Measurements from ENCODE around the gene UBN2.
"Not testable (repeated sequence)": the region's sequence is repeated elsewhere in the genome, so short reads cannot be mapped to it uniquely, and the experiment has no call there.

The UBN2 gene

DNA sequence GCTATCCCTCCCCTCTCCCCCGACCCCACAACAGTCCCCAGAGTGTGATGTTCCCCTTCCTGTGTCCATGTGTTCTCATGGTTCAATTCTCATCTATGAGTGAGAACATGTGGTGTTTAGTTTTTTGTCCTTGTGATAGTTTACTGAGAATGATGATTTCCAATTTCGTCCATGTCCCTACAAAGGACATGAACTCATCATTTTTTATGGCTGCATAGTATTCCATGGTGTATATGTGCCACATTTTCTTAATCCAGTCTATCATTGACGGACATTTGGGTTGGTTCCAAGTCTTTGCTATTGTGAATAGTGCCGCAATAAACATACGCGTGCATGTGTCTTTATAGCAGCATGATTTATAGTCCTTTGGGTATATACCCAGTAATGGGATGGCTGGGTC, 17.5 kb upstream of the UBN2 start:
- not testable (repeated sequence) for H3K4ac ChIP-seq (ENCODE audit: low read length); H2AK5ac ChIP-seq (ENCODE audit: low read depth, low read length); H3K27me3 ChIP-seq (ENCODE audit: control insufficient read depth in 3 of 3, insufficient read depth in 3 of 3, low read depth in 1 of 3, low read length in 3 of 3); H2BK120ac ChIP-seq (ENCODE audit: low read depth, low read length); H2BK15ac ChIP-seq (ENCODE audit: low read length); H4K8ac ChIP-seq (ENCODE audit: low read depth, low read length); H3K4me3 ChIP-seq (ENCODE audit: low read length in 2 of 2); H3K18ac ChIP-seq (ENCODE audit: low read length); H4K91ac ChIP-seq (ENCODE audit: low read depth, low read length, poor library complexity); H3K79me1 ChIP-seq (ENCODE audit: low read depth, low read length); H3K4me2 ChIP-seq (ENCODE audit: insufficient read depth, low read length, poor library complexity, severe bottlenecking); H3K36me3 ChIP-seq (replicated peaks in 1 of 2; ENCODE audit: control insufficient read depth in 2 of 2, insufficient read depth in 2 of 2, low read length in 2 of 2); DNase-seq (ENCODE audit: low spot score); H2BK5ac ChIP-seq (ENCODE audit: low read length); H3K9ac ChIP-seq (ENCODE audit: low read depth, low read length, poor library complexity); H3K14ac ChIP-seq (ENCODE audit: low read length); H3K23ac ChIP-seq (ENCODE audit: low read depth, low read length, poor library complexity); H3K27ac ChIP-seq (replicated peaks; ENCODE audit: low read length); H2AFZ ChIP-seq (ENCODE audit: low read length); H3K4me1 ChIP-seq (ENCODE audit: control insufficient read depth in 2 of 2, insufficient read depth in 1 of 2, low read depth in 1 of 2, low read length in 2 of 2); H3K9me3 ChIP-seq (replicated peaks in 1 of 2; ENCODE audit: control insufficient read depth in 2 of 2, insufficient read depth in 1 of 2, low read depth in 1 of 2, low read length in 2 of 2); H2BK12ac ChIP-seq (ENCODE audit: low read length)
- no CpG with 5 or more reads among the region's 6 CpGs for WGBS, 2 donors (ENCODE audit: extremely low coverage in 2 of 2, insufficient read length in 2 of 2, insufficient replicate concordance in 1 of 2)

- H4K91ac ChIP-seq (ENCODE audit: low read depth, low read length, poor library complexity), result no peak overlapping the region
- no CpG with 5 or more reads among the region's 1 CpG for WGBS, 2 donors (ENCODE audit: extremely low coverage in 2 of 2, insufficient read length in 2 of 2, insufficient replicate concordance in 1 of 2)
- H3K18ac ChIP-seq (ENCODE audit: low read length), result no peak overlapping the region
Measured at GRCh38 chr7:139218173-139218572, 12.9 kb upstream of the UBN2 start.

GRCh38 chr7:139224219-139224618, 6.8 kb upstream of the UBN2 start:
- H4K91ac ChIP-seq (ENCODE audit: low read depth, low read length, poor library complexity), result no peak overlapping the region
- no peak for DNase-seq (ENCODE audit: low spot score)
- H3K14ac ChIP-seq (ENCODE audit: low read length), result no peak overlapping the region
- H3K4me2 ChIP-seq (ENCODE audit: insufficient read depth, low read length, poor library complexity, severe bottlenecking), result no peak overlapping the region
- no peak overlapping the region for H3K27ac ChIP-seq (replicated peaks; ENCODE audit: low read length)
- H2BK120ac ChIP-seq (ENCODE audit: low read depth, low read length), result no peak overlapping the region
- no peak overlapping the region for H2BK5ac ChIP-seq (ENCODE audit: low read length)
- H4K8ac ChIP-seq (ENCODE audit: low read depth, low read length), result no peak overlapping the region
- no peak overlapping the region for H3K4me3 ChIP-seq (ENCODE audit: low read length in 2 of 2)
- H3K79me1 ChIP-seq (ENCODE audit: low read depth, low read length), result no peaks in the 10 kb centered on the region
- H3K36me3 ChIP-seq (replicated peaks in 1 of 2; ENCODE audit: control insufficient read depth in 2 of 2, insufficient read depth in 2 of 2, low read length in 2 of 2), result no peaks in the 10 kb centered on the region
- no peak overlapping the region for H2BK15ac ChIP-seq (ENCODE audit: low read length)
- no peak overlapping the region for H2AFZ ChIP-seq (ENCODE audit: low read length)
- H3K18ac ChIP-seq (ENCODE audit: low read length), result no peak overlapping the region
- no peak overlapping the region for H3K9ac ChIP-seq (ENCODE audit: low read depth, low read length, poor library complexity)
- no peaks in the 10 kb centered on the region for H3K4me1 ChIP-seq (ENCODE audit: control insufficient read depth in 2 of 2, insufficient read depth in 1 of 2, low read depth in 1 of 2, low read length in 2 of 2)
- H3K27me3 ChIP-seq (ENCODE audit: control insufficient read depth in 3 of 3, insufficient read depth in 3 of 3, low read depth in 1 of 3, low read length in 3 of 3), result no peaks in the 10 kb centered on the region
- no peak overlapping the region for H2AK5ac ChIP-seq (ENCODE audit: low read depth, low read length)
- H3K23ac ChIP-seq (ENCODE audit: low read depth, low read length, poor library complexity), result no peak overlapping the region
- H3K9me3 ChIP-seq (replicated peaks in 1 of 2; ENCODE audit: control insufficient read depth in 2 of 2, insufficient read depth in 1 of 2, low read depth in 1 of 2, low read length in 2 of 2), result peaks cover 0 to 2% of the 10 kb centered on the region in 2 donors
- H3K4ac ChIP-seq (ENCODE audit: low read length), result no peak overlapping the region
- WGBS, 2 donors (ENCODE audit: extremely low coverage in 2 of 2, insufficient read length in 2 of 2, insufficient replicate concordance in 1 of 2), result no CpG with 5 or more reads among the region's 2 CpGs
- no peak overlapping the region for H2BK12ac ChIP-seq (ENCODE audit: low read length)

More at GRCh38 chr7:139218173-139218572, 12.9 kb upstream of the UBN2 start:
- Histone ChIP-seq H2AFZ (ENCODE audit: low read length) (no peak overlapping the region), H3K9me3 (replicated peaks in 1 of 2; ENCODE audit: control insufficient read depth in 2 of 2, insufficient read depth in 1 of 2, low read depth in 1 of 2, low read length in 2 of 2) (no peaks in the 10 kb centered on the region), H2AK5ac (ENCODE audit: low read depth, low read length) (no peak overlapping the region), H3K9ac (ENCODE audit: low read depth, low read length, poor library complexity) (no peak overlapping the region), H3K4ac (ENCODE audit: low read length) (no peak overlapping the region), H2BK5ac (ENCODE audit: low read length) (no peak overlapping the region), H3K4me2 (ENCODE audit: insufficient read depth, low read length, poor library complexity, severe bottlenecking) (no peak overlapping the region), H2BK120ac (ENCODE audit: low read depth, low read length) (no peak overlapping the region), H4K8ac (ENCODE audit: low read depth, low read length) (no peak overlapping the region), H3K23ac (ENCODE audit: low read depth, low read length, poor library complexity) (no peak overlapping the region), H3K36me3 (replicated peaks in 1 of 2; ENCODE audit: control insufficient read depth in 2 of 2, insufficient read depth in 2 of 2, low read length in 2 of 2) (no peaks in the 10 kb centered on the region), H3K4me1 (ENCODE audit: control insufficient read depth in 2 of 2, insufficient read depth in 1 of 2, low read depth in 1 of 2, low read length in 2 of 2) (no peaks in the 10 kb centered on the region), H2BK15ac (ENCODE audit: low read length) (no peak overlapping the region), H2BK12ac (ENCODE audit: low read length) (no peak overlapping the region), H3K79me1 (ENCODE audit: low read depth, low read length) (no peaks in the 10 kb centered on the region), H3K14ac (ENCODE audit: low read length) (no peak overlapping the region), H3K27me3 (ENCODE audit: control insufficient read depth in 3 of 3, insufficient read depth in 3 of 3, low read depth in 1 of 3, low read length in 3 of 3) (no peaks in the 10 kb centered on the region), H3K27ac (replicated peaks; ENCODE audit: low read length) (no peak overlapping the region), H3K4me3 (ENCODE audit: low read length in 2 of 2) (no peak overlapping the region)
- no peak for DNase-seq (ENCODE audit: low spot score)

GRCh38 chr7:139224836-139225235, 6.2 kb upstream of the UBN2 start:
- H3K4me1 ChIP-seq (ENCODE audit: control insufficient read depth in 2 of 2, insufficient read depth in 1 of 2, low read depth in 1 of 2, low read length in 2 of 2); H3K9ac ChIP-seq (ENCODE audit: low read depth, low read length, poor library complexity); H4K8ac ChIP-seq (ENCODE audit: low read depth, low read length); H3K9me3 ChIP-seq (replicated peaks in 1 of 2; ENCODE audit: control insufficient read depth in 2 of 2, insufficient read depth in 1 of 2, low read depth in 1 of 2, low read length in 2 of 2); H4K91ac ChIP-seq (ENCODE audit: low read depth, low read length, poor library complexity); H3K27me3 ChIP-seq (ENCODE audit: control insufficient read depth in 3 of 3, insufficient read depth in 3 of 3, low read depth in 1 of 3, low read length in 3 of 3); H3K18ac ChIP-seq (ENCODE audit: low read length); H3K36me3 ChIP-seq (replicated peaks in 1 of 2; ENCODE audit: control insufficient read depth in 2 of 2, insufficient read depth in 2 of 2, low read length in 2 of 2); H3K27ac ChIP-seq (replicated peaks; ENCODE audit: low read length); H2BK12ac ChIP-seq (ENCODE audit: low read length); H3K14ac ChIP-seq (ENCODE audit: low read length); H2BK120ac ChIP-seq (ENCODE audit: low read depth, low read length); H3K4me2 ChIP-seq (ENCODE audit: insufficient read depth, low read length, poor library complexity, severe bottlenecking); H2BK15ac ChIP-seq (ENCODE audit: low read length); H3K79me1 ChIP-seq (ENCODE audit: low read depth, low read length); H3K4ac ChIP-seq (ENCODE audit: low read length); H2AK5ac ChIP-seq (ENCODE audit: low read depth, low read length); H3K4me3 ChIP-seq (ENCODE audit: low read length in 2 of 2); H2AFZ ChIP-seq (ENCODE audit: low read length); H2BK5ac ChIP-seq (ENCODE audit: low read length); DNase-seq (ENCODE audit: low spot score); H3K23ac ChIP-seq (ENCODE audit: low read depth, low read length, poor library complexity): not testable (repeated sequence)
- no CpG with 5 or more reads among the region's 18 CpGs for WGBS, 2 donors (ENCODE audit: extremely low coverage in 2 of 2, insufficient read length in 2 of 2, insufficient replicate concordance in 1 of 2)
